GM18498 (cell line): Measurements from ENCODE around the gene APBA2.

Experiments
- ATAC-seq: cut with Tn5 transposase; IDR thresholded peaks from one replicate; pipeline ENCODE4 v1.9.1; 2021; ENCODE audit warnings: mild to moderate bottlenecking, moderate library complexity; ENCODE audit not compliant: unreplicated experiment

The APBA2 gene

GRCh38 chr15:29053661-29054131 lies 167.9 kb downstream of the APBA2 start:
- no peak for ATAC-seq

GRCh38 chr15:29054171-29055045 lies 168.6 kb downstream of the APBA2 start:
- ATAC-seq, result no peak

GRCh38 chr15:29055876-29056275 lies 170.1 kb downstream of the APBA2 start:
- no peak for ATAC-seq

GRCh38 chr15:29056839-29057450 lies 171.2 kb downstream of the APBA2 start:
- ATAC-seq, result no peak

GRCh38 chr15:29057856-29058255 lies 172.1 kb downstream of the APBA2 start:
- no peak for ATAC-seq

GRCh38 chr15:29058903-29059539 lies 173.2 kb downstream of the APBA2 start:
- no peak for ATAC-seq

GRCh38 chr15:29059871-29060640 lies 174.3 kb downstream of the APBA2 start:
- no peak for ATAC-seq

GRCh38 chr15:29061746-29062145 lies 176.0 kb downstream of the APBA2 start:
- no peak for ATAC-seq

- no peak for ATAC-seq
These were observed 176.4 kb downstream of the APBA2 start for GRCh38 chr15:29062179-29062591.

- no peak for ATAC-seq
These were observed 176.9 kb downstream of the APBA2 start for GRCh38 chr15:29062626-29063025.

GRCh38 chr15:29063646-29064045 lies 177.9 kb downstream of the APBA2 start:
- no peak for ATAC-seq

GRCh38 chr15:29064290-29064689 lies 178.5 kb downstream of the APBA2 start:
- no peak for ATAC-seq

- ATAC-seq, result no peak
These were observed 179.0 kb downstream of the APBA2 start for GRCh38 chr15:29064731-29065130.

GRCh38 chr15:29065571-29065970 lies 179.8 kb downstream of the APBA2 start:
- ATAC-seq, result no peak

- no peak for ATAC-seq
These were observed 180.5 kb downstream of the APBA2 start for GRCh38 chr15:29066310-29066709.

GRCh38 chr15:29066838-29067237 lies 181.1 kb downstream of the APBA2 start:
- ATAC-seq, result no peak

- no peak for ATAC-seq
These were observed 182.2 kb downstream of the APBA2 start for GRCh38 chr15:29067949-29068348.

GRCh38 chr15:29070471-29071231 lies 184.9 kb downstream of the APBA2 start:
- ATAC-seq, result no peak

GRCh38 chr15:29071232-29071881 lies 185.6 kb downstream of the APBA2 start:
- ATAC-seq, result no peak

GRCh38 chr15:29071882-29072273 lies 186.1 kb downstream of the APBA2 start:
- no peak for ATAC-seq
